Myocyte (in vitro differentiated cells): ENCODE data around the gene RANBP1. TPM values are rescaled to one million over a fixed set of nuclear protein-coding genes. Genes with fewer than 3 reads are reported as not detected.

Experiments
- DNase-seq: peaks from one replicate; pipeline ENCODE4 v3.0.0-alpha.2; 2012; ENCODE audit warnings: low read depth
- total RNA-seq: library from RNA; depleted of rRNA; stranded (reverse); fragments of >200 nt; gene quantifications from 2 replicates; pipeline ENCODE4 v1.2.3, GENCODE V29; 2014

RANBP1 gene
- total RNA-seq, 1 donor from 2014 or later = 239 TPM

DNA sequence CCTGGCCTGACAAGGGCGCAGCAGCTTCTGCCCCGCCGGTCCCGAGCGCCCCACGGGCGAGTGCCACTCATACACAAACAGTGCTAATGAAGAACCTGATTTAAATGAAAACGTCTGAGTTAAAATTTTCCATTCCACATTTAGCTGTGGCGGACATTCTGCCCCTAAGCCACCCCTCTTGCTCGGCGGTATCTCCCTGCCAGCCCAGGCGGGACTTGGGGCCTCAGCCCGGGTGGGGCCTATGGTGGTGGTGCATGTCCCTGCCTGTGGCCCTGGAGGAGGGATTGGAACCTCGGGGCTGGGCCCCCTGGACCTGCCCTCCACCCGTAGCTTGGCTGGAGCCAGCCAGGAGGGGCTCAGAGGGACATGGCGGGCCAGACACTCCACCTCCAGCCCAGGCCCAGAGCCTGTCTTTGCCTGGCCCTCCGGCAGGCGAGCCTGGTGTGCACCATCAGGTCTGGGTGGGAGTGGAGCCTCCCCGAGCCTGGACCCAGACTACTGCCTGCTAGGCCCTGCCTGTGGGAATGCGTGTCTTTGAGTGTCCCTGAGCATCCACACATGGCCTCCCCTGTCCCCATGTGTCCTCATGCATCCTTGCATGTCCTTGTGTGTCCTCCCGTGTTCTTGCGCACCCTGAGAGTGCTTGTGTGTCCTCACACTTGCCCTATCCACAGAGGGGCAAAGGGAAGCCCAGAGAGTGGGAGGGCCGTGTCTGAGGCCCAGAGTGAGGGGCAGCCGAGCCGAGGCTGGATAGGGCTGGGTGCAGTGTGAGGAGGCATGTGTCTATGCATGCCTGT, 20.1 kb downstream of the RANBP1 start:
- no peak for DNase-seq

DNA sequence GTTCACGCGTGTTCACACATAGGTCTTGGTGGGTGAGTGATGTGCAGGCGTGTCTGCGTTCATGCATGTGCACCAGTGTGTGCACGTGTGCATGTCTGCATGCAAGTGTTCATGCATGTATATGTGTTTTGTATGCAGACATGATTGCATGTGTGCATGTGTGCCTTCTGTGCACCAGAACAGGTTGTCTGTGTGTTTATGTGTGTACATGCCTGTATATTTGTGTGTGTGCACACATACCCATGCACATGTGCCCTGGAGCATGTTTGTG, 20.6 kb downstream of the RANBP1 start:
- no peak for DNase-seq

DNA sequence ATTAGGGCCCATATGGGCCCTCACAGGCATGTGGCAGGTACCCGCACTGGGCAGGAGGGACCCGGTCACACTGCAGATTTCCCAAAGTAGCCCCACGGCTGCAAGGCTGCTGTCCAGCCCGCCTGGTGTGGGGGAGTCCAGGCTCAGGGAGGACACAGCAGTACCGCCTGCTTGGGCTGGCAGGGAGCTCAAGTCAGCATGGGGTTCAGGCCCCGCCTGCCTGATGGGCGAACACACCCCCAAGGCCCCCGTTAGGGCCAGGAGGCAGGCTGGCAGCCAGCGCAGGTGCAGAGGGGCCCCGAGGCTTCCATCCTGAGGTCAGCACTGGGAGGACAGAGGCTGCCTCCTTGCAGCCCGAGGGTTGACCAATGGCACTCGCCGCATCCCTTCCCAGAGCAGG, 21.2 kb downstream of the RANBP1 start:
- DNase-seq = no peak

DNA sequence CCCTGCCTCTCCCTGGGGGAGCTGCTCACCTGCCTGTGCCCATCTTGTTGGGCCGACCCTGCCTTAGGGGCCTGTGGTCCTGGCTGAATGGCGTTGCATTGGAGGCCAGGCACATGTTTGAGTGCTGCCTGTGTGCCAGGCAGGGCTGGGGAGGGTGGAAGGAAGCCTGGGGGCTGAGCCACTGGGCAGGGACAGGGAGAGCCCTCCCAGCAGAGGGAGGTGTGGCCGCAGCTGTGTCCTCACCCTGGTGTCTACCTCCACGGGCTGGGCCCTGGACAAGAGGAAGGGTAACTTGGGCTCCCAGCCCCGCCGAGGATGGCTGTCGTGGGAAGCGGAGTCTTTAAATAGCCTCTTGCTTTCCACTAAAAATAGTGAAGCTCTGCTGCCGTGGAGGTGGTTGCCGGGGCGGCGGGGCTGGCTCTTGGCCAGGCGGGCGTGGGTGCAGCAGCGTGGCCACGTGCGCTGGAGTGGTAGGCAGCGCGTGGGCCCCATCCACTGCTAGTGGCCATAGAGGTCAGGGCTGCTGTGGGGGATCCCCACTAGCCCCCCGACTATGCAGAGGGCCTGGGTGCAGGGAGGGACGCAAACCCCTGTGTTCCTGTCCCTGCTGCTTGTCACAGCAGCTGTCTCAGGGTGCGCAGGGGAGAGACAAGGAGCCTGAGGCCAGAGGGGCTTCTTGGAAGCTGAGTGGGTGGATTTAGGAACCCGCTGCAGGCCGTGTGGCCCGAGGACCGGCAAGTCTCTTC, 21.9 kb downstream of the RANBP1 start:
- DNase-seq = peak; percentile 78

DNA sequence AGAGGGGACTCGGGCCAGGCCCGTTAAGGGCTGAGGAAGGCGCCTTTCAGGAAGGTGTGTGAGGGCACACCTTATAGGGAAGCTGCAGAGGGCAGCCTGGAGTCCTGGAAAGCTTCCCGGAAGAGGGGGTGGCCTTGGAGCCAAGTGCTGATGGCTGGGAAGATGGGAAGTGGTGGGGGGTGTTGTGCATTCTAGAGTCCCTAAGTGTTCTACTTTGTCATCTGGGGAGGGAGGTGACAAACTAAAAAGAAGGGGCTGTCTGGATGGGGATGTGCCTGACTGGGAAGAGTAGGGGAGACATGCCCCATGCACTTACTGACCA, 22.5 kb downstream of the RANBP1 start:
- peak; percentile 28 for DNase-seq

DNA sequence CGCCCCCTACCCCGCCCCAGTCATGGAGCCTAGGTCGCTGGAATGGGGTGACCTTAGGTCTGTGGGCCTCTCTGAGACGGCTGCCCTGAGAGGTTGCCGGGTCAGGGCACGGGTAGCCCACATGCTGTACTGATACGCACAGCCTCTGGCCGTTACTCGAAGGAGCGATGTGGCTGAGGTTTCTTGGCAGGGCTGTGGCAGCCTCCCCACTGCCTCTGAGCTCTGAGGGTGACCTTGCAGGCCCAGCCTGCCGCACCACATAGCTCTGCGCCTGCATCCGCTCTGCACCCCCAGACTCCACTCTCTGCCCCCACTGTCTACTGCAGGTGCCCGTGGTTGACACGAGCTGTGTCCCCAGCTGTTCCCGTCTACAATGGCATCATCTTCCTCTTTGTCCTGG, 23.0 kb downstream of the RANBP1 start:
- DNase-seq = no peak

DNA sequence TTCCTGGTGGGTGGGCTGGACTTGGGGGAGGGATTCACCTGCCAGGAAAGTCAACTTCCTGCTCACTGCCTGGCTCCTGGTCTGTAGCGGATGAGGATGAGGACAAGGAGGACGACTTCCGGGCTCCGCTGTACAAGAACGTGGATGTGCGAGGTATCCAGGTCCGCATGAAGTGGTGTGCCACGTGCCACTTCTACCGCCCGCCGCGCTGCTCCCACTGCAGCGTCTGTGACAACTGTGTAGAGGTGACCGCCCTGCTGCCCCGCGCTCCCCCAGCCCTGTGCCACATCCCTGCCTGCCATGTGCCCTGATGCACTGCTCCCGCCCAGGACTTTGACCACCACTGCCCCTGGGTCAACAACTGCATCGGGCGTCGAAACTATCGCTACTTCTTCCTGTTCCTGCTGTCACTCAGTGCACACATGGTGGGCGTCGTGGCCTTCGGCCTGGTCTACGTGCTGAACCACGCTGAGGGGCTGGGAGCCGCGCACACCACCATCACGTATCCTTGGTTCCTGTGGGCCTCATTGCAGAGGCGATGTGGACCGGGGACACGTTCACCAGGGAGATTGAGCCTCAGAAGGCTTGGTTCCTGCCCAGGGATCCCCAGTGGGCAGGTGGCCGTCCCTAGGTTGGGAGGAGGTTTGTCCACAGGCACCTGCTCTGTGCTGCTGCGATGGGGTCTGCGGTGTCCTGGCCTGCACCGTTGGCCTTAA, 23.6 kb downstream of the RANBP1 start:
- DNase-seq = no peak

DNA sequence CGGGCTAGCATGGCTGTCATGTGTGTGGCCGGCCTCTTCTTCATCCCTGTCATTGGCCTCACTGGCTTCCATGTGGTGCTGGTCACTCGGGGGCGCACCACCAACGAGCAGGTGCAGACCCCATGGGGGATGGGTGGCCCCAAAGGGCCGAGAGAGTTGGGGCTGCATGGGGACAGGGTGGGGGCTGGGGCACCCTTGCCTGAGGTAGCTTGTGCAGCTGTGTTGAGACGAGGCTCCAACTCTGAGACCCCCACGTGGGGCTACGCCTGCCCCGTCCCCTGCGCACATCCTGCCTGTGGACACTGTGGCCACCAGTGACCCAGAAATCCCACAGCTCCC, 24.2 kb downstream of the RANBP1 start:
- DNase-seq = no peak

DNA sequence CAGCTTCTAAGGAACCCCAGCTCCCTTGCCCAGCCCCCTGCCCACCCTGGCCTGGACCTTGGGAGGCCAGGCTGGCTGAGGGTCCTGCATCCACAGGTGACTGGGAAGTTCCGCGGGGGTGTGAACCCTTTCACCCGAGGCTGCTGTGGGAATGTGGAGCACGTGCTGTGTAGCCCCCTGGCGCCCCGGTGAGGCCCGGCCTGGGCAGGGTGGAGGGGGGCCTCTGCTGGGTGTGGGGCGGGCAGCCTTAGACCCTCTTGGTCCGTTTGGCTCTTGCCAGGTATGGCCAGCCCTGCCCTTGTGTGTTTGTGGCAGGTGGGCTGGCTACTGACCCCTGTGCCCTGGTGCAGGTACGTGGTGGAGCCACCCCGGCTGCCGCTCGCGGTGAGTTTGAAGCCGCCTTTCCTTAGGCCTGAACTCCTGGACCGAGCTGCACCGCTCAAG, 24.6 kb downstream of the RANBP1 start:
- no peak for DNase-seq

DNA sequence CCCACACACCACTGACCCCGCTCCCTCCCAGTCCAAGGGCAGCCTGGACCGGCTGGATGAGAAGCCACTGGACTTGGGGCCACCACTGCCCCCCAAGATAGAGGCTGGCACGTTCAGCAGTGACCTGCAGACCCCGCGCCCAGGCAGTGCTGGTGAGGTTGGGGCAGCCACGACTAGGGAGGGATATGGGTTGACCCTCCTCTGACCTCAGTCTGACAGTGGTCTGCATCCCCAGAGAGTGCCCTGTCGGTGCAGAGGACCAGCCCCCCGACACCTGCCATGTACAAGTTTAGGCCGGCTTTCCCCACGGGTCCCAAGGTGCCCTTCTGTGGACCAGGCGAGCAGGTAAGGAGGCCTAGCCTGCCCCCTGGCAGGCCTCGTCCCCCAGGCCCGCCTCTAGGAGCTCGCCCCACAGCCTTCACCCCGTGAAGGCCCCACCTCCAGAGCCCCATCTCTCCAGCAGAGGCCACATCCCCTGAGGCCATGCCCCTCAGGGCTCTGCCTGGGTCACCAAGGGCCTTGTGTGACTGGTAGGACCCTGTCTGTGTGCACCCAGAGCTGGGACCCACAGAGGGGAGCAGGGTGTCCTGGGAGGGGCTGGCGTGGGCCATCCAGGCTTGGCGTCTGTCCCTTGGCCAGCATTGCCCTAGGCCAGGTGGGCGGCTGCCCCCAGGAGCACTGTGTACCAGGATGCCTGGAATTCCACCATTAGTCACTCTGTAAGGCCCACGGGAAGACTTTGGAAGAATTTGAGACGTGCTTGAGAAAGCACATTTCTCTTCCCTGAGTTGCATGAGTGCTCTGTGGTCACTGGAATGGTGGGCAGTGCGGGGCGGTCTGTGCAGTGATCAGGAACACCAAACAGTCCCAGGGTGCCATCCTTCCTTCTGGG, 25.5 kb downstream of the RANBP1 start:
- DNase-seq = peak; percentile 61

DNA sequence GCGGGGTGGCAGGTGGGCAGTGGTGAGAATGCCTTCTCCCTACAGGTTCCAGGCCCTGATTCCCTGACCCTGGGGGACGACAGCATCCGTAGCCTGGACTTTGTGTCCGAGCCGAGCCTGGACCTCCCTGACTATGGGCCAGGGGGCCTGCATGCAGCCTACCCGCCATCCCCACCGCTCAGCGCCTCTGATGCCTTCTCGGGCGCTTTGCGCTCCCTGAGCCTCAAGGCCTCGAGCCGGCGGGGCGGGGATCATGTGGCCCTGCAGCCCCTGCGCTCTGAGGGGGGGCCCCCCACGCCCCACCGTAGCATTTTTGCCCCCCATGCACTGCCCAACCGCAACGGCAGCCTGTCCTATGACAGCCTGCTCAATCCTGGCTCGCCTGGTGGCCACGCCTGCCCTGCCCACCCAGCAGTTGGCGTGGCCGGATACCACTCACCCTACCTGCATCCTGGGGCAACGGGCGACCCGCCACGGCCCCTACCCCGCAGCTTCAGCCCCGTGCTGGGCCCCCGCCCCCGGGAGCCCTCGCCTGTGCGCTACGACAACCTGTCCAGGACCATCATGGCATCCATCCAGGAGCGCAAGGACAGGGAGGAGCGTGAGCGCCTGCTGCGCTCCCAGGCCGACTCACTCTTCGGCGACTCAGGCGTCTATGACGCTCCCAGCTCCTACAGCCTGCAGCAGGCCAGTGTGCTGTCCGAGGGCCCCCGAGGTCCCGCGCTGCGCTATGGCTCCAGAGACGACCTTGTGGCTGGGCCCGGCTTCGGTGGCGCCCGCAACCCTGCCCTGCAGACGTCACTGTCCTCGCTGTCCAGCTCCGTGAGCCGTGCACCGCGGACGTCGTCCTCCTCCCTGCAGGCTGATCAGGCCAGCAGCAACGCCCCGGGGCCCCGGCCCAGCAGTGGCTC, 27.1 kb downstream of the RANBP1 start:
- no peak for DNase-seq

DNA sequence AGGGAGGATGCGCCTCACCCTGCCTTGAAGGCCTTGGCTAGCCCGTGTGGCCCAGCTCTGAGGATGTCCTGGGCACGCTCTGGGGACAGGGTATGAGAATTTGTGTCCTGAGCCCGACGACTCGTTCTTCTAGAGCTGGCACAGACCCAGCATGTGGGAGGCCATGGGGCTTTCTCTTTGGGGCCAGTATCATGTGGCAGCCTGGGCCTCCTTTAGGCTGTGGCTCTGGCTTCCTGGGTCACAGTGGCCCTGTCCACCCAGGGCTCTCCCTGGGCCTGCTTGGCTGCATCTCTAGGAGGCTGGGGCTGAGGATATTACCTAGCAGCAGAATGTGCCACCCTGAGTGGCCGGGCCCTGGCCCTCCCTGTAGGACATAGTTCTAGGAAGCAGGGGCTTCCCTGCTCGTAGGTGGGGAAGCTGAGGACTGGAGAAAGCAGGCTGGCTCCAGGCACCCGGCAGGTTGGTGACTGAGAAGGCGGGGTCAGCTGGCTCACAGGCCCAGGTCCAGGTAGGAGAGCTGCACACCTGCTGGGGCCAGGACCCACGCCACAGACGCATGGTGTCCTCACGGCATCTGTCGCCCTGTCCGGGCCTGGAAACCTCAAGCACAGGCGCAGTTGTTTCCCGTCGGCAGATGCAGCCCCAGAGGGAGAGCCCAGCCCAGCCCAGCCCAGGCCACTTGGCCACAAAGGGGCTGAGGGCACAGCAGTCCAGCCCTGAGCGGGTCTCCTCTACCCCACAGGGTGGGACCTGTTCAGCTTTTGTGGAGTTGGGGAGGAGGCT, 28.2 kb downstream of the RANBP1 start:
- peak; percentile 62 for DNase-seq

DNA sequence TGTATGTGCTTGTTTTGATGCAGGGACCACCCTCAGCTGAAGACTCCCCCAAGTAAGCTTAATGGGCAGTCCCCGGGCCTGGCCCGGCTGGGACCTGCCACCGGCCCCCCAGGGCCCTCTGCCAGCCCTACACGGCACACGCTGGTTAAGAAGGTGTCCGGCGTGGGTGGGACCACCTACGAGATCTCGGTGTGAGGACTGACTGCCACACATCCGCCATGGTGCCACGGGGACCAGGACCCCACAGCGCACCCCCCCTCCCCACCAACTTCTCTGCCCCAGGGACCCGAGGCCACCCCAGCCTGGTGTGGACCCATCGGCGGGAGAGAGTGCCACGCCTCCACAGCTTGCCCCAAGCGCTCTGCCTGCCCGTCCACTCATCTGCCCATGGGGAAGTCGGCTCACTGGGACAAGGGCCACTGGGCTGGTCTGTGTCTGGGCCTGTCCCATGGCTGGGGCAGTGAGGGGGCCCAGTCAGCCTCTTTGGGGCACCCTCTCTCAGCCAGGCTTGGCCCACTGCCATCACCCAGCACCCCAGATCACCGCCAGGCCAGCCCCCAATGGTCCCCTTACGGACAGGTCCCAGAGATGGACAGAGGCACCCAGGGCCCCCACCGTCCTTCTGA, 29.4 kb downstream of the RANBP1 start:
- no peak for DNase-seq

DNA sequence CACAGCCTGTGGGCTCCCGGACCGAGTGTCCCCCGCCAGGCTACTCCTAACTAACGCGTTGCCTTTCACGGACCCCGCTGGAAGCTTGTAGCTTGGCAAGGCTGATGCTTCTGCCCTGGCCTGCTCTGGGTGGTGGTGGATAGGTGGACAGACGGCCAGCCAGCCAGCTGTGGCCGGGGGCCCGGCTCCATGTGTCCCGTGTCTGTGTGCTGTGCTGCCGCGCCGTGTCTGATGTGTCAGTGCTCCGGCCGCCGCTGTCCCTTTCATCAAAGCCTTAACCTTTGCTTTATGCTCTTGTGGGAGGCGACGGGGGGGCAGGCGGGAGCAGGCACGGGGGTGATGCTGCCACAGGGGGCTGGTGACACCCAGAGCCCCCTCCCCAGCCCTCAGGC, 29.9 kb downstream of the RANBP1 start:
- DNase-seq = no peak

DNA sequence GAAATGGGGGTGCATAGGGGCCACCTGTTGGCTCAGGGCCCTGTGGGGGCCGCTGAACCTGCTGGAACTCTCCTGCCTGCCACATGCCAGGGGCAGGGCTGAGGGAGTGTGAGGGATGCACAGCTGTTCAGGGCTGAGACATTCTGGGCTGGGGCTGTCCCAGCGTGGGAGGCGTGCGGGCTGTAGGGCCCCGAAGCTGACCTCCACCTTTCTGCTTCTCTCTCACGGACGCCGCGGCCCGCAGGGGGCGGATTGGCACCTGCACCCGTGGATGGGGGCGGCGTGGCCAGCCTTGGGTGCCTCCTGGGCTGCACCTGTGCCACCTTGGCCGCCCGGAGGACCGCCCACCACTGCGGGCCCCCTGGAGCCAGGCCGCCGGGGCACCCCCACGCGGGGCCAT, 30.9 kb downstream of the RANBP1 start:
- DNase-seq = peak; percentile 57

DNA sequence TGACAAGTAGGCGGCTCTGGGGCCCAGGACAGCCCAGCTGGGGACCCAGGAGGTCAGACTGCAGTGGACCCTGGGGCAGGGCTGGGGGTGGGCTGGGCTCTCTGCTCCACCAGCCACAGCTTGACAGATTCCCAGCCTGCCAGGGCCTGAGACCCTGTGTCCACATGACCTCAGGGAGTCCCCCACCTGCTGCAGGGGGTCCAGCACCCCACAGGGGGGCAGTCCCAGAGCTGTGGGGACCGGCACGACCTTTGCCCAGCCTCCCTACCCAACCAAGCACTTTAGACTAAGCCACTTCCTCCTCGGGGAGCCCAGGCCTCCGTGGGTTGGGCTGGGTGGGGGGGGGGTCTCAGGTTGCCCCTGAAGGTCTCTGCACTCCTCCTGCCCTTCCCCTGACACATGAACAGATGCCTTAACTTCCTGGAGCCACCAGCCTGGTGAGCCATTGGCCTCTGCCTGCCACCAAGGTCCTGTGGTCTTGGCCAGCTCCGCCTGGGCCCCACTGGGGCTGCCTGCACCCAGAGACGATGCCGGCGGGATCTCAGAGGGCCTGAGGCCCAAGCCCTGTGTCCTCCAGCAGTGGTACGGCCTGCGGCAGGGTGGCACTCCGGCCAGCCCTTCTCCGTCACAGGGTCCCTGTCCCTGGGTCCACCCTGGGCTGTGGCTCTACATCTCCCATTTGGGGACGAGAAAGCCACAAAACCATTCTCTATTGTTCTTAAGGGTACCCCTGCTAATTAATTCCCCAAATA, 31.5 kb downstream of the RANBP1 start:
- DNase-seq = no peak

DNA sequence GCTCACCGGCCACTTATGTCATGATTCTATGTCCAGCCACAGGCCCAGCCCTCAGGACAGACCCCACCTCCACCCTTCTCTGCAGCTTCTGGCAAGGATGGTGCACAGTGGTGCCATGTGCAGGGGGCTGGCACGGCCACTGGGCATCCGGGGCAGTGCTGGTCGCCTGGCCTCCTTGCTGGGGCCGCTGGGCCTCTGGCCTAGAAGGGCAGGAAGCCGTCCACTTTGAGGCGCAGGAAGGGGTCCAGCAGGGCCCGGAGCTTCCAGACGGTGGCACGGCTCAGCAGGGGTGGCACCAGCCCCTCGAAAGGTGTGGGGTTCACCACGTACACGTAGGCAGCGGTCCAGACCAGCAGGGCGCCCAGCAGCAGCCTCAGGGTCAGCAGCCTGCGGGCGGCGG, 32.5 kb downstream of the RANBP1 start:
- no peak for DNase-seq
